ENCODE measurements around the gene COBL.

GRCh38 chr7:51219261-51219988 is 97.2 kb downstream of the COBL start:
- TF ChIP-seq POLR2AphosphoS5 (IDR thresholded peaks at IDR 0.05; ENCODE audit: low read depth, low read length): no peak
- no peak for TF ChIP-seq POLR2A (IDR thresholded peaks at IDR 0.05; ENCODE audit: low read depth, low read length)

Measured in GM12892 (cell line).